Gastroesophageal sphincter (tissue), 3 donors: ENCODE data around the gene EXOC2.

Experiments
- EP300 ChIP-seq: sonication (generic); formaldehyde crosslinking; IDR thresholded peaks from one replicate; pipeline ENCODE4 v1.6.1; 2017; ENCODE audit warnings: antibody characterized with exemption, mild to moderate bottlenecking
- POLR2A ChIP-seq, 2 donors: fragments of 450-650 bp; IDR thresholded peaks; one replicate each; pipeline ENCODE4 v1.6.1; 2017; ENCODE audit warnings: antibody characterized with exemption in 2 of 2, mild to moderate bottlenecking in 2 of 2, moderate library complexity in 1 of 2
- POLR2AphosphoS5 ChIP-seq: sonication (generic); formaldehyde crosslinking; IDR thresholded peaks from one replicate; pipeline ENCODE4 v1.6.1; 2017; ENCODE audit warnings: antibody characterized with exemption
- TF ChIP-seq, protein P1 (sequence below), 4 experiments: fragments of 200-600 bp in 2 of 4; fragments of 450-650 bp in 2 of 4; sonication (generic) in 1 of 4; IDR thresholded peaks; one replicate each; pipeline ENCODE4 v1.5.1; 2017 to 2019; ENCODE audit warnings: antibody characterized with exemption in 4 of 4, mild to moderate bottlenecking in 2 of 4, moderate library complexity in 2 of 4

GRCh38 chr6:658244-658643, 34.7 kb downstream of the EXOC2 start:
- TF ChIP-seq, protein P1, sequence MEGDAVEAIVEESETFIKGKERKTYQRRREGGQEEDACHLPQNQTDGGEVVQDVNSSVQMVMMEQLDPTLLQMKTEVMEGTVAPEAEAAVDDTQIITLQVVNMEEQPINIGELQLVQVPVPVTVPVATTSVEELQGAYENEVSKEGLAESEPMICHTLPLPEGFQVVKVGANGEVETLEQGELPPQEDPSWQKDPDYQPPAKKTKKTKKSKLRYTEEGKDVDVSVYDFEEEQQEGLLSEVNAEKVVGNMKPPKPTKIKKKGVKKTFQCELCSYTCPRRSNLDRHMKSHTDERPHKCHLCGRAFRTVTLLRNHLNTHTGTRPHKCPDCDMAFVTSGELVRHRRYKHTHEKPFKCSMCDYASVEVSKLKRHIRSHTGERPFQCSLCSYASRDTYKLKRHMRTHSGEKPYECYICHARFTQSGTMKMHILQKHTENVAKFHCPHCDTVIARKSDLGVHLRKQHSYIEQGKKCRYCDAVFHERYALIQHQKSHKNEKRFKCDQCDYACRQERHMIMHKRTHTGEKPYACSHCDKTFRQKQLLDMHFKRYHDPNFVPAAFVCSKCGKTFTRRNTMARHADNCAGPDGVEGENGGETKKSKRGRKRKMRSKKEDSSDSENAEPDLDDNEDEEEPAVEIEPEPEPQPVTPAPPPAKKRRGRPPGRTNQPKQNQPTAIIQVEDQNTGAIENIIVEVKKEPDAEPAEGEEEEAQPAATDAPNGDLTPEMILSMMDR (IDR thresholded peaks at IDR 0.05): no peak
- TF ChIP-seq POLR2A (IDR thresholded peaks at IDR 0.05) (no peak), POLR2AphosphoS5 (no peak), EP300 (no peak)
